GM19239 (cell line): ENCODE measurements around the gene CD93.

Source experiments
- DNase-seq: peaks from one replicate; pipeline ENCODE4 v3.0.0; 2011; ENCODE audit warnings: low spot score; ENCODE audit not compliant: insufficient read length
- FAIRE-seq: peaks from 2 replicates; lab custom pipeline; 2011; peaks lifted over from hg19 to GRCh38; lab: Jason Lieb, UNC

CD93 gene

GRCh38 chr20:23120936-23121750, 35.0 kb upstream of the CD93 start:
- no peak for DNase-seq
- FAIRE-seq = no peak

GRCh38 chr20:23120261-23120660, 34.1 kb upstream of the CD93 start:
- FAIRE-seq = no peak
- DNase-seq = no peak

GRCh38 chr20:23119456-23120216, 33.5 kb upstream of the CD93 start:
- FAIRE-seq (no peak), DNase-seq (no peak)

- FAIRE-seq (no peak), DNase-seq (no peak)
Measured at GRCh38 chr20:23118766-23119165, 32.6 kb upstream of the CD93 start.

- FAIRE-seq = no peak
- no peak for DNase-seq
Measured at GRCh38 chr20:23118144-23118543, 32.0 kb upstream of the CD93 start.

- DNase-seq (no peak), FAIRE-seq (no peak)
Measured at GRCh38 chr20:23117738-23118137, 31.6 kb upstream of the CD93 start.

- DNase-seq (no peak), FAIRE-seq (no peak)
Measured at GRCh38 chr20:23116311-23117089, 30.4 kb upstream of the CD93 start.

- no peak for DNase-seq
- no peak for FAIRE-seq
Measured at GRCh38 chr20:23115822-23116221, 29.7 kb upstream of the CD93 start.

GRCh38 chr20:23114448-23115082, 28.4 kb upstream of the CD93 start:
- FAIRE-seq (no peak), DNase-seq (no peak)

- no peak for FAIRE-seq
- DNase-seq = no peak
Measured at GRCh38 chr20:23114018-23114417, 27.9 kb upstream of the CD93 start.

GRCh38 chr20:23112595-23112994, 26.5 kb upstream of the CD93 start:
- DNase-seq = no peak
- FAIRE-seq = no peak

GRCh38 chr20:23111944-23112342, 25.8 kb upstream of the CD93 start:
- no peak for DNase-seq
- no peak for FAIRE-seq

GRCh38 chr20:23111307-23111943, 25.3 kb upstream of the CD93 start:
- DNase-seq = no peak
- FAIRE-seq = no peak

- no peak for FAIRE-seq
- DNase-seq = no peak
Measured at GRCh38 chr20:23108871-23109270, 22.7 kb upstream of the CD93 start.

GRCh38 chr20:23107466-23107865, 21.3 kb upstream of the CD93 start:
- no peak for FAIRE-seq
- no peak for DNase-seq

GRCh38 chr20:23106271-23106851, 20.2 kb upstream of the CD93 start:
- FAIRE-seq (no peak), DNase-seq (no peak)

GRCh38 chr20:23105193-23105592, 19.1 kb upstream of the CD93 start:
- FAIRE-seq = no peak
- DNase-seq = no peak

- DNase-seq = no peak
- FAIRE-seq = no peak
Measured at GRCh38 chr20:23103284-23104018, 17.3 kb upstream of the CD93 start.
